SK-MEL-5 (cell line): ENCODE measurements around the gene SRGAP2B. TPM values are rescaled to one million over a fixed set of nuclear protein-coding genes. Genes with fewer than 3 reads are reported as not detected.
"Not testable (repeated sequence)": the region's sequence is repeated elsewhere in the genome, so short reads cannot be mapped to it uniquely, and the experiment has no call there.

ENCODE experiments used
- DNase-seq: peaks from one replicate; pipeline ENCODE4 v3.0.0-alpha.2; 2016; ENCODE audit warnings: low read depth, low spot score
- in situ Hi-C: cut with HindIII; loops from 2 replicates; pipeline ENCODE4 v1.10.0; 2016; ENCODE audit warnings: low sequenced_read_pairs, high pct_unique_total_duplicates, low pct_unique_long_range_greater_than_20kb
- total RNA-seq: library from RNA; depleted of rRNA; stranded (reverse); fragments of >200 nt; shearing (Covaris generic); gene quantifications from 2 replicates; pipeline ENCODE4 v1.2.3, GENCODE V29; 2014

The SRGAP2B gene
- total RNA-seq, 1 experiment from 2014 or later = 41.4 TPM

DNA sequence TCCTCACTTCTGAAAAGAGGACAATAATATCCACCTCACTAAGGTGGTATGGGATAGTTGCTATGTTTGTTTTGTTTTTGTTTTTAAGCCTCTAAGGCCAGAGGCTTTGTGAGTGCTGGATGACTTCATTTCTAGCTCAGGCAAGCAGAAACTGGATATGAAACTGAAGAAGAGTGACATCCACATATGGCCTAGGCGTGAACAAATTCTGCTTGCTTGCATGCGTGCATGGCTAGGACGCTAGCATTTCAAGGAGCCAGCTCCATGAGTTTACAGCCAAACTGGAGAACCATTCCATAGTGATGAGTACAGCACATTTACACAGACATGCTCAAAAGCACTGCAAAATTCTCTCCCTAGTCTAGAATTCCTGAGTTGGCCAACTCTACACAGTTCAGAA is 36.9 kb downstream of the SRGAP2B start:
- in situ Hi-C loops, DNase-seq: not testable (repeated sequence)

DNA sequence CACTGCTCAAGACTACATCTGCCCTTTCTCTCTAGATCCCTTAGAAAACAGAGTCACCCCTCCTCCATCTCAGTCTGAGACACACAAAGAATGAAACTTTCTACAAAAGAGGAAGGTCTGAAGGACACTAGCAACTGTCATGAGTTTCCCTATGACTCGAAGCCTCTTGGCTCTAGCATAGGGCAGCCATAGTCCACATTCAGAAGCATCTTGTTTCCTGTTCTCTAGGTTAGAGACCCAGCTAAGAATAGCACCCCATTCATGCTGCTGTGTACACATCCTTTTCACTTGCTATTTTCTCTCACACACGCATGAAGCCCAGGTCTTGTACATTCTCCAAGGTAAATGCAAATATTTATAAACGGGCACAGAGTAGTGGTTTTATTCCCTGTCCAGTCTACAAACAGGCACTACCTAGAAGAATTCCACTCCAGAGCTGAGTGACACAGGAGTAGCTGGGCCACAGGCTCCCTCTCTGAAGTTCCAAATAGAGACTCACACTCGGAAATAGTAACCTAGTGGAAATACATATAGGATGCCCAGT is 39.8 kb downstream of the SRGAP2B start:
- in situ Hi-C loops, DNase-seq: not testable (repeated sequence)

DNA sequence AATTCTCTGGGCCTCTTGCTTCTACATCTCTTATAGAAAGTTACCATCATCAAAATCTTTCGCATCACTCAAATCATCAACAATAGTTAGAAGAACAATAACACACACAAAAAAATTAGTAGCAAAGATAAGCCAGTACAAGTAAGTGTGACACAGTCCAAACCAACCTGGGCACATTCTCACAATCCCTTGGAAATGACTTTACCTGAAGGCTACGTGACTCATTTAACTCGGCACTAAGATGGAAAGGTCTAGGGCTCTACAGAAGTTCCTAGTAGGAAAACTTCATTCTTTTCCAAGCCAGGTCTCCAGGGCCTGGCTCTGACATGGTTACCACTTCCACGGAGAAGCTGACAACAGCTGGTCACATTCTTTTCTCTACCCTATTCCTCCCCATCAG is 41.7 kb downstream of the SRGAP2B start:
- DNase-seq, in situ Hi-C loops: not testable (repeated sequence)

DNA sequence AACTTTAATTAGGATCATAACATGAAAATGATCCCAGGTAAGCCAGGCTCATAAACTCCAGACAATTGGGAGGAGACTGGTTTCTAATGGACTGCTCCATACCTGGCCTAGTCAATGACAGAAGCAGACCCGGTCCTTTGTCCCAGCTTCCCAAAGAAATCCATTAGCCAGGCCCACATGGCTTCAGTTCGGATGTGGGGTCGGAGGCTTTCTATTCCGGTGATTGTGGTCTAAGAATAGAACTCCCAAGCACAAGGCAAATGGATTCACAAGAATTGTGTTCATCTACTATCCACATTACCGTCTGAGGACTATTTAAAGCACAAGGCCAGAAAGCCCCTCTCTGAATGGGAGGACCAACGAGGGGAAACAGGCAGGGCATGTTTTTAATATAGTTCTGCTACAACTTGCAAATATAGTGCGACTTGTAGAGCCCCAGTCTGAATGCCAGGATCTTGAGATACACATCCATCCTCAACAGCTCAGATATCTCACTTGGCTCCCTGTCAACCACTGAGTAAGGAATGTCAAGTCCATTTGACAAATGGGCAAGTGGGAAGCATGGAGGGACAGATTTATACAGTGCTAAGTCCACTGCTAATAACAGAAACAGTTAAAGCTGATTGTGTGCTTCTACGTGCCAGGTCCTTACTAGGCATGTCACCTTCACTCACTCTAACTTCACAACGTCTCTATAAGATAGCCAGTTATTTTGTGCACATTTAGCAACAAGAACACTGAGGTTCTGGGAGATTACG is 42.9 kb downstream of the SRGAP2B start:
- in situ Hi-C loops, DNase-seq: not testable (repeated sequence)

DNA sequence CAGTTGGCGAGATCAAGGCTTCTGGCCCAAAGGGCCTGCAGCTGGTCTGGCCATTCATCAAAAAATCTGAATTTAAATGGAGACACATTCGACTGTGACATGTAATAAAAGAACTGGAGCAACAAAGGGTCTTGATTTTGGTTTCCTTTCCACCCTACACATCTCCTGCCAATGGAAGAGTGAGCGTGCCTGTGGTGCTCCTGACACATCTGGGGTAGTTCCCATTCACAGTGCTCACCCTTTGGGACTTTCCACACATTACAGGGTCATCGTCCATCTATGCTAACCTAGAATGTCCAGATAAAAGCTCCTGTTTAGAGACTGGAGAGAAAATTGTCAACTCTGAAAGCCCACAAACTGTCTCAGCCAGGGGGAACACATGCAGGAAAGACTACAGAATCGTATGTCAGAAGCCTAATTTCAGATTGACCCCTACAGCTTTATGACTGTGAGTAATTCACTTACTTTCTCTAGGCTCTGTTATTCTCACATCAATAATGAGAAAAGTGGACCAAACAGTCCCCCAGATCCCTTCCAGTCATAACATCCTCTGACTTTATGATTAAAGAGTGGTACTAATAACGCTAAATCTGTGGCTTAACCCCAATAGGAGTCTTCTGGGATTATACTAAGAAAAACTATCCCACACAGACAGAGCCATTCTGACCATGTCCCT is 46.8 kb downstream of the SRGAP2B start:
- DNase-seq, in situ Hi-C loops: not testable (repeated sequence)

DNA sequence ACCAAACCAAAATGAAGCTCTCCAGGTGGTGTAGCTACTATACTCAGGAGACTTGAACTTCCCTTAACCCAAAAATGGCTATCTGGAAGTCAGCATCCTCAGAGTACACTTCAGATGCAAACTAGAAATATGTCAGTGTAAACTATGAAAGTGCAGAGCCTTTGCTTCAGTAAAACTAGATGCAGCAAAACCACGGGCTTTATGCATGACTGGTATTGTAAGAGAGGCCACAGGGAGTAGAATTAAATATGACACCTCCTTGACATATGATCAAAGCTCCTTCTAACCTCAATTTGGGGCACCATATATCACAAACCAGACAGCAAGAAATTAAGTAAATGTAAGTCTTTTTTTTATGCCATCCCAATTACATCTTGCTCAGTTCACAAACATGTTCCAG is 47.6 kb downstream of the SRGAP2B start:
- DNase-seq, in situ Hi-C loops: not testable (repeated sequence)

DNA sequence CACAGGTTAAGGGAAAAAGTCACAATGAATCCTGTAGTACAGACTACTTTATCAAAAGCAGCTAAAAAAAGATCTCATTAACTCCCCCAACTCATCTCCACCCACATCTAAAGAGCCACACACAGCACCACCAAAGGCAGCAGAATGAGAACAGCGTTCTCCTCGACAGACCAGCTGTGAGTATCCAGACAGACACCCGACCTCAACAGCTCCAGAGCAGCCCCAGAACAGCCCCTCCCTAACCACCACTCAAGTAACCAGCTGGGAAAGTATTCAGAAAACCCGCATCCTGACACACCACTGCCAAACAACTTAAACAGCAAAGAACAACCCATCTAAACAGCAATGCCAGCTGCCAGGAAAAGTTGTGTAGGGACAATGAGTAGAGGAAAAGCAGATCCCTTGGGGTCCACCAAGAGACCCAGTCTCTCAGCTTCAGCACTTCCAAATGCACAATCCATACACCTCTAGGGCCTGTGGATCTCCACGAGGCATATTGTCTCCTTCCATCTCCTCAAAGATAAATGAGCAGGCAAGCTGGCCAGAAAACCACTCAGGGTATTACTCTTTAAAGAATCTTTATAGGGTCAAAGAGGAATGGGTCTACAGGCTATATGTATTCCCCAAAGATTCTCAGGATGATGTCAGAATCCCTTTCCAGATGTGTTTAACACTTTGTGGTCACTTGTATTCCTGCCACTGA is 49.4 kb downstream of the SRGAP2B start:
- in situ Hi-C loops, DNase-seq: not testable (repeated sequence)

DNA sequence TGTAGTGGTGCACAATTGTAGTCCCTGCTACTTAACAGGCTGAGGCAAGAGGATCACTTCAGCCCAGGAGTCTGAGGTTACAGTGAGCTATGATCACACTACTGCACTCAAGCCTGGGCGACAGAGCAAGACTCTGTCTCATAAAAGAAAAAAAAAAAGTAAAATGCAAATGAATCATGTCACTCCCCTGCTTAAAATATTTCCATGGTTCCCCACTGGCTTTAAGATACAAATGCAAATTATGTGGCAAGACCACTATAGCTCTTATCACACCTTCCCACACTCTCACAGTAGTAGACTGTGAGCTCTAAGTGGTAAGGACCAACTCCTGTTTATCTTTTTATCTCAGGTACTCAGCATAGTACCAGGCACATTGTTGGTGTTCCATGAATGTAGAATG is 53.6 kb downstream of the SRGAP2B start:
- DNase-seq, in situ Hi-C loops: not testable (repeated sequence)

DNA sequence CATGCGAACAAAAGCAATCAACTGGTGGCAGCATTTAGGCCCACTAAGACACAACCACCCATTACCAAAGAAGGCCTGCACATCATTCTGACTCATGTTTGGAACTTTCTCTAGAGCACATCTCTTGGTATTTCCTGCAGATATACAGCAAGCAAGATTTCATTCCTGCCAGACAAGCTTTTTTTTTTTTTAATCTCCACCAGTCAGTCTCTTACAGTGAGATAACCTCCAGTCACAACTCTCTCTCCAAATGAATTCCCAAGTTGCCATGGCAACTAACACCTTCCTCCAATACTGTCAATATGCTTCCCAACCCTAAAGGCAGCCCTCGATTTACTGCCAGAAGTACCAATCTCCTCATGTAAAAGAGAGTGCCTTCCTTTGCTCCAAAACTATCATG is 59.1 kb downstream of the SRGAP2B start:
- in situ Hi-C loops, DNase-seq: not testable (repeated sequence)

DNA sequence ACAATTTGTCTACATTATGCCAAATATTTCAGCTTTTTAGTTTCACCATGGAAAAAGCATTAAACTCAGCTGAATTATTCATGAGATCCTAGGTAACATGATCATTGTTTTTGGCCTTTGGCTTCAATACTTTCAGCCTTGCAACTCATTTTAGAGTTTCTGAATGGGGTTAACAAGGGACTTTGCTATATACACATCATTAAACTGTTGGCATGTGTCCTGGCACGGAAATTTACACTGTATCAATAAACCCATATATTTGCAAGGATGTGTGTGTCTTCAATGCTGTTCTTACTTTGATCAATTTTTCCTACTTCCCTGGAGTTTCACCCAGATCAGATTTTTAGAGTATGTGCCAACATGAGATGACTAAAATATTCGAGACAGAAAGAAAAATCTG is 61.6 kb downstream of the SRGAP2B start:
- DNase-seq, in situ Hi-C loops: not testable (repeated sequence)

DNA sequence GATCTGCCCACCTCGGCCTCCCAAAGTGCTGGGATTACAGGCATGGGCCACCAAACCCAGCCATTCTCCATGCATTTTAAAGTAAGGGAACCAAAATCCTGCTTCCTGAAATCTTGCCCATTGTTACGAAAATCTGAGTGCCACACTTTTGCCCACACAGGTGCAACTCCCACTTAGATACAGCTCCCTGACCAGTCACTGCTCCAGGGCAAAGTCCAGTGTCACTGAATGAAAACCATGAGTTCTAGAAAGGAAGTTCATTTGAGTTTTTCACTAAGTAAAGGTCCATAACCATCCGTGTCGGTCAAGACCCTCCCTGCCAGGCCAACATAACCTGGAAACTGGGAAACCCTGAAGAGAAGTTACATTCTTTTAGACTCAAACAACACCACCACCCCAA is 67.9 kb downstream of the SRGAP2B start:
- DNase-seq = not testable (repeated sequence)

DNA sequence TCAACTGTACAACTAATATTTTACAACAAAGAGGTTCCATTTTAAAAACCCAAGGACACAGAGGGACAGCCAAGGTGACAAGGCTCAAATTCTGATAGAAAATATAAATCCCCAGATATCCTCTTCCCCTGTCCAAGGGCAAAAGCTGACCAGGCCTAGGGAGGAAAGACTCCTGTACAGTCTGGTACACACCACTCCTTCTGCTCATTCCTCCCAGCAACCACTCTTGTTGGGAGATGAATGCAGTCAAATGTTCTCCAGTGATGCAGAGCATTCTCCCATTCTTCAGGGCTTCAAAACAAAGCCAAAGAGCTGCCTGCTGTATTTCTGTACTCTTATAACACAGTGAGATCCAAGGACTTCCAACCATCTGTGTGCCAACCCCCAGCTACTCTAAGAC is 69.8 kb downstream of the SRGAP2B start:
- DNase-seq, in situ Hi-C loops: not testable (repeated sequence)

More for the DNA sequence above, 67.9 kb downstream of the SRGAP2B start:
- in situ Hi-C loops = not testable (repeated sequence)

DNA sequence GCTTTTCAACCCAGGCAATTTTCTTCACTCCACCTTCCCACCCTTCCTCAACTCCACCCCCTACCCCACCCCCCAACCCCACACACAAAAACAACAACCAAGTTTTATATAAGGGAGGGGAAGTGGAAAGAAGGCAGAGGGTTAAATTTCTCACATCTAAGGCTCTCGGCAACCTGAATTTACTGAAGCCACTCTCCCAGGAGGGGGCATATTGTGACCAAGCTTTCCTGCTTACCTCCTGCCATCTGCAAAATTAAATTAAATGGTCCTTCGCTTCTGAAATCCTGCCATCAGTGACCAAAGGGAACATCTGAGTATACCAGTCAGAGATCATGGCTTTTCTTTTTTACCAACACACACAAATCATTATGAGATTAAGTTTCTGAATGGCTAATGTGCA is 72.9 kb downstream of the SRGAP2B start:
- DNase-seq, in situ Hi-C loops: not testable (repeated sequence)

DNA sequence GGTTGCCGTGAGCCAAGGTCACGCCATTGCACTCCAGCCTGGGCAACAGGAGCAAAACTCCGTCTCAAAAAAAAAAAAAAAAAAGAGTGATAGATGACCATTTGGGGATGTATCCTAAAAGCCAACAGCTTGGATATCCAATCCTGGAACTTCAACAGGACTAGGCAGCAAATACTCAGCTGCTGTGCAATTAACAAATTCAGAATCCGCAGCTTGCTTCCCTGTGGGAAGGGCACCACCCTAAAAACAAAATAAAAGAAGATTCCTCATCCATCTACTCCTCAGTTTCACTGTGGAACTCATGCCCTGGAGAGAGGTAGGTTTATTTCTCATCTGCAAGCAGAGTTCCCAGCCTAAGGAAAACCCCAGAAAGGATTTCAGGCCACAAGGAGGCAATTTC is 73.4 kb downstream of the SRGAP2B start:
- DNase-seq, in situ Hi-C loops: not testable (repeated sequence)

DNA sequence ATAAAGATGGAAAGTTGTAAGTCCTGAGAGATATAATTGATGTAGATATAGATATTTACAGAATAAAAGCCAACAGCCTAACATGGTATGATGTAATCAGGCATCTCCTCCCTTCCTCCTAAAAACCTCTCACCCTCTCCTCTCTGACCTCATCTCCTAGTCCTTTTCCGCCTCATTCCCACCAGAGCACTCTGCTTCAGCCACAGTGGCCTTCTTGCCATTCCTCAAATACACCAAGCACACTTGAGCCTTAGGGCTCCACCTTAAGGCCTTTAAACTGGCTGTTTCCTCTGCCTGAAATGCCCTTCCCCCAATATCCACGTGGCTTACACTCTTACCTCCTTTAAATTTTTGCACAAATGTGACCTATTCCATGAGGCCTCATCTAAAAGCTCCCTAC is 75.4 kb downstream of the SRGAP2B start:
- in situ Hi-C loops, DNase-seq: not testable (repeated sequence)

DNA sequence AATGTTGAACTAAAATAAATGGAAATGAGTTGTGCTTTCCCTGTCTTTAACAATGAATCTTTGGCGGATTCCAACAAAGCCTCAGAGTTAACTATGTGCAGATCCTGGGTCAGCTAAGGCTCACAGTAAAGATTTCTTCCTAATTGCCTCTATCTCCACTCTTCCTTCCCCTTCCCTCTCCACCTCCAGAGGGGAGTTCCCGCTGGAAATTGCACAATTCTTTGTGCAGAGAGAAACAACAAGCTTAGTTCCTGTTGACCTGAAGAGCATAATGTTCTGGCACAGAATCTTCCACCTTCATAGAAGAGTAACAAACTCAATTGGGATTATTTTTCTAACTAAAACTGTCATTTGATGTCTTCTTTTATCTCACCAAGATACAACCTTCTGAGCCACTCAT is 77.4 kb downstream of the SRGAP2B start:
- DNase-seq, in situ Hi-C loops: not testable (repeated sequence)

DNA sequence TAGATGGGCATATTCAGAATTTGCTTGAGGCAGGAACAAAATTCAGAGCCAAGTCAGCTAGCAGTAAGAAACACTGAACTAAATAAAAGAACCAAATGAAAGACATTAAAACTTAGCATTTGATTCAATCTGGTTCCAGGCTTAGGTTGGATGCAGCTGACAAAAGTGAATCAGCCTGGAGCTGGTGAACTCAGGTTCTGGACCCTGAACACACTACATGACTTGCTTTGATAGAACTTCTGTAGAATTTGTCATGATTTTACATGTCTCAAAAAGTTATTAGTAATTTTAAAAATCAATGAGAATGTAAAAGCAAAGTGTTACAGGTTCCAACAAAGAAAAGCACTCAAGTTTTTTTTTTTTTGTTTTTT is 78.7 kb downstream of the SRGAP2B start:
- DNase-seq, in situ Hi-C loops: not testable (repeated sequence)
